A673 (cell line): ENCODE results near the gene CCDC77.

Source experiments
- CTCF ChIP-seq: fragments of 300-800, 200-600 bp; sonication (generic); conservative IDR thresholded peaks from 2 replicates; pipeline ENCODE4 v1.5.1; 2017; ENCODE audit warnings: low read depth, mild to moderate bottlenecking, antibody characterized with exemption, low read length, moderate library complexity, mixed read lengths
- EZH2 ChIP-seq: fragments of 200-600 bp; sonication (generic); IDR thresholded peaks from 2 replicates; pipeline ENCODE4 v1.6.1; 2017; ENCODE audit warnings: borderline replicate concordance, low read depth, mild to moderate bottlenecking, mixed read lengths, antibody characterized with exemption, low read length; ENCODE audit not compliant: poor library complexity, severe bottlenecking

GRCh38 chr12:388012-388411 lies 13.4 kb upstream of the CCDC77 start:
- TF ChIP-seq CTCF (no peak), EZH2 (no peak)
